ENCODE data around the gene CXXC1.
A peak's percentile ranks its signal among the peaks of the same experiment; 100 is the strongest.
"Not testable (repeated sequence)": the region's sequence is repeated elsewhere in the genome, so short reads cannot be mapped to it uniquely, and the experiment has no call there.

Gene CXXC1

DNA sequence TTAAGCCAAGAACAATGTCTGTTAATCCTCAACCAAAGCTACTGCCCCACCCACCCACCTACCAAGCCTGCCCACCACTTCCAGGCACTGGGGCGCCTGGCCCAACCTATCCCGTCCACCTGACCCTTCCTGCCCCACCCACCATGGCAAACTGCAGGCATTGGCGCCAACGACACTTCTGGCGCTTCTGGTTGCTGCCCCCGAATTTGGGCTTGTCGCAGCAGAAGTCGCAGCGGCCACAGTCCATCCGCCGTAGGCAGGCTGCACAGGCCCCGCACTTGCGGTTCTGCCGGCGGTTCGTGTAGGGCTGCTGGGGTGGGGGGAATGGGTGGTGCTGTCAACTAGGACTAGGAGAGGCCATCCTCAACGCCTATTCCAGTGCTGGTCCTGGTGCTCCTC is 13.4 kb downstream of the CXXC1 start:
- DNase-seq (ENCODE audit: low read depth) = no peak

DNA sequence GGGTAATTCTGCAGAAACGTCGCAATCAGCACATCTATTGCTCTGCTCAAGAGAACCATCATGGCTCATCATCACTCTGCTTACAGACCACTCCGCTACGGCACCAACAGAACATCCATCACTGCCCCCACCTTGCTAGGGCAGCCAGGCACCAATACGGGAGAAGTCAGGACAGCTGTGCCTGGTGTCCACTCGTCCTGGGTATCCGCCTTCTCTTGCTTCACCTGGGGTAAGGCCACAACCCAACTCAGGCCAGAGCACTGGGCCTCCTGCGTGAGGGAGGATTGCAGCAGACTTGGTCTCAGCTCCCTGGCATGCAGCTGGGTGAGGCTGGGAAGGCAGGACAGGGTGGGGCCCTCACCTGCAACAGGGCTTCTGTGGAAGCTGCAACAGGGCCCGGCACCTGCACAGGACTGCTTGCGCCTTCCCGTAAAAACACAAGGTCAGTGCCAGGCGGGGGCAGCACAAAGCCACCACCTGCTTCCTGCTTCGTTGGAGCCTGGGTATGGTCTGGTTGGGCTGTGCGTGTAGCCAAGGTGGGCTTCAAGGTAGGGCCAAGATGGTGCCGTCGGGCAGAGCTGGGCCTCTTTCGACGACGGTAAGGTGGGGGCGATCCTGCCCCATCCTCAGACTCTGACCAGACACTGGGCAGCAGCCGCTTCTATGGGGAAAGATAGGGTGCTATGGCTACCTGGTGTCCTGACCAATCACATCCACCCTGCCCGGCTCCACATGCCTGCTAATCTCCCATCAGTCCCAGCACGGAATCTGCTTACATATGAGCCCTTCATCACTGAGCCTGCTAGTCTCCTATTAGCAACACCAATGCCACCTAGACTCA is 14.1 kb downstream of the CXXC1 start:
- DNase-seq (ENCODE audit: low read depth) = no peak

DNA sequence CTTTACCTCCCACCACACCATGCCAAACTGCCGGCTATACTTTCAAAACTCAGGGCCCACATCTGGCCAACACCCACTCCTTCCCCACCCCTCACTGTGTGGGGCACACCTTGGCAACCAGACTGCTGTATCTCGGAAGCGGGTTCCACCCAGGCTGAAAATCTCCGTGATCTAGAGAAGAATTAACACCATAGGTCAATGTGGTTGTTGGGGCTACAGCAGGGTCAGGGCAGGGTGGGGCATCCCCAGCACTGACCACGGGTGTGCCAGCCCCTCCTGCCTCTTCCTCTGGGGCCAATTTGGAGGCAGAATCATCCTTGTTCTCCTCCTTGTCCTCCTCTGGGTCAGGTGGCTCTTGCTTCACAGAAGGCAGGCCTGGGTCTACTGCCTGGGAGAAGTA is 14.9 kb downstream of the CXXC1 start:
- no peak for DNase-seq (ENCODE audit: low read depth)

DNA sequence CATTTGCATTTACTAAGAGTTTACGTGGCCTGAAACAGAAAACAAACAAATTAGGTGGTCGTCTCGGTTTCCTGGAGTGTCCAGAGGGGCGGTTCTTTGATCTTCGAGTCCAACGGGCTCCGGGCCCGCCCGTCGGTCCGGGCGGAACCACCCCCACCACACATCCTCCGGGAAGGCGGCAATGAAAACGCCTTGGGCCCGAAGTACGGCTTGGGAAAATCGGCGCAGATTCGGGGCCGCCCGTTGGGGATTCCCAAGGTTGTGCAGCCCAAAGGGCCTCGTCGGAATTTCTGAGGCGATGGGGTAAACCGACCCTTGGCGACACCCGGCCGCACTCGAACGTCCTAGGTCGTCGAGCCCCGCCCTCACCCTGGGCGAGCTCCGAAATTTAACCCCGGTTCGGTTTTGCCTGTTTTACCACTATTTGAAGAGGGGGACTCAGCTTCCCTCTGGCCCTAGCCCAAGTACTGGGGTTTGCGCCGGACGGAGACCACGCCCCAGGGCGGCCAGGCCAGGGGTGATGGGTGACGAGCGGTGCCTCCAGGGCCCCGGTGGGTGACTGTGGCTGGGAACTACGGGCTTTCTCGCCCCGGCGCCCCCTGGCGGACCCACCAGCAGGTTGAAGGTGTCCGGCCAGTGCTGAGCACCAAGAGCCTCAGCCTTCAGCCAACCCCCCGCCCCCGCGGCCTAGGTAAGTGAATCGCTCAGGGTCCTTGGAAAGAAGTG is 19.3 kb downstream of the CXXC1 start:
- no peak for DNase-seq (ENCODE audit: low read depth)

DNA sequence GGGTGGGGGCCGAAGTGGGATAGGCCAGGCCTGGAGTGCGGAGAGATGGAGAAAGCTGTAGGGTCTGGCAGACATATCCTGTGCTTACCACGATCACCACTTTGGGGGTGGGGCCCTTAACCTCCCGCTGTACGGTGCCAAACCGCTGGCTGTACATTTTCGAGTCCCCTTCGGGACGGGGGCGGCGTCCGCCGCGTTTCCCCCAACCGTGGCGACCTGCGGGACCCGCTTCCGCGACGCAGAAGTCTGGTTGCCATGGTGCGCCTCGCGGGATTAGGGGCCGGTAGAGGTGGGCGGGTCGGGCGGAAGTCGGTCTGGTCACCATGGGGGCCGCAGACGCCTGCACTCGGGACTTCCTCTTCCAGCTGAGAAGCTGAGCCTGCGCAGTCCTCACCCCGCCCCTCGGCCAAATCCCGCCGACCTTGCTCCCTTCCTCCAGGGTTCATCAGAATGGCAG is 21.2 kb downstream of the CXXC1 start, which contains the start of gene CFAP53:
Gene CFAP53 (minus strand): TSS at position 248 of the 457 bp plus-strand sequence. CDS start 91 bp downstream, at position 157.
- peak; percentile 35 for DNase-seq (ENCODE audit: low read depth)

DNA sequence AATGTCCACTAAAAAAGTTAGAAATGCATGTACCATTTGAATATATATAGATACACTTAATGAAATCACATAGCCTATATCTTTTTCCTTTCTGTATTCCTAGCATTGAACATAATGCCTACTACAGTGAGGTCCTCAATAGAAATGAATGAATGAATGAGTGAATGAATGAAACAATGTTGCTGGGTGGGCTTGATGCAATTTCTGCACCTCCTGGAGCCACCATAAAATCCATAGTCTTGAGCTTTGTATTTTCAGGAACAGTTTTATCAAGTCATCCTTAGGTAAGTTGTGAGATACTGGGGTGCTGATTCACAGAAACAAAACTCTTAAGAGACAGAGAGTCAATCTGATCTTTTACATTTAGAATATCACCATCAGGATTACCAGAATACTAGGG is 24.5 kb downstream of the CXXC1 start:
- DNase-seq (ENCODE audit: low read depth) = no peak

DNA sequence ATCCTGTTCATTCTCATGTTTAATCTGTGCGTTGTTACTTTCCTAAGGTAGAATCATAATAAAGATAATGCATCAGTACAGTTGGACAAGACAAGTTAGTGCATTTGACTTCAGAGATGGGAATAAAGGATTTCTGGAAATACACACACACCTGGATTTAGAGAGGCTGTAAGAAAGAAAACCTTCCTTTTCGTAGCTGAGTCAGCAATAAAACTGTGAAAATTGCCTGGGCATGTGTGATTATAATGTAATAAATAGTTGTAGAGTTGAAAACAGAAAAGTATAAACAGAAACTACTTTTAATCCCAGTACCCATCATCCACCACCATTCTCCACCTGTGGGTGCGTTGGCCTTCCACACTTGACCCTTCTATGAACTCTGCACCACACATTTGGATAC is 36.6 kb downstream of the CXXC1 start:
- DNase-seq (ENCODE audit: low read depth) = no peak

DNA sequence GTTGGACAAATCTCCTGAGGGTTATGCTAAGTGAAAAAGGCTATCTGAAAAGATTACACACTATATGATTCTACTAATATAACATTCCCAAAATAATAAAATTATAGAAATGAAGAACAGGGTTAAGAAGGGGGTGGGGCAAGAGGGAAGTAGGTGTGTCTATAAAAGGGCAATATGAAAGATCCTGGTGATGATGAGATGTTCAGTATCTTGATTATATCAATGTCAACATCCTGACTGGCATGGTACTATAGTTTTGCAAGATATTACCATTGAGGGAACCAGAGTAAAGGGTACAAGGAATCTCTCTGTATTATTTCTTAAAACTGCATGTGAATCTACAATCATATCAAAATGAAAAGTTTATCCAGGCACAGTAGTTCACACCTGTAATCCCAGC is 37.9 kb downstream of the CXXC1 start:
- DNase-seq (ENCODE audit: low read depth) = no peak

DNA sequence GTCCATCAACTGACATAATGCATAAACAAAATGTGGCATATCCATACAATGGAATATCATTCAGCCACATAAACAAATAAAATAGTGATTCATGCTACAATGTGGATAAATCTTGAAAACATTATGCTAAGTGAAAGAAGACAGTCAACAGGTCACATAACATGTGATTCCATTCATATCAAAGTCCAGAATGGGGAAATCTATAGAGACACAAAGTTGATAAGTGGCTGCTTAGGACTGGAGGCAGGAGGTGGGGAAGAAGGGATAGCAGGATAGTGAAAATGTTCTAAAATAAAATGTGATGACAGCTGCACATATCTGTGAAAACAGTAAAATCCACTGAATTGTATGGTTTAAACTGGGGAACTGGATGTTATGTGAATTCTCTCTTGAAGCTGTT is 39.9 kb downstream of the CXXC1 start:
- DNase-seq (ENCODE audit: low read depth) = no peak

DNA sequence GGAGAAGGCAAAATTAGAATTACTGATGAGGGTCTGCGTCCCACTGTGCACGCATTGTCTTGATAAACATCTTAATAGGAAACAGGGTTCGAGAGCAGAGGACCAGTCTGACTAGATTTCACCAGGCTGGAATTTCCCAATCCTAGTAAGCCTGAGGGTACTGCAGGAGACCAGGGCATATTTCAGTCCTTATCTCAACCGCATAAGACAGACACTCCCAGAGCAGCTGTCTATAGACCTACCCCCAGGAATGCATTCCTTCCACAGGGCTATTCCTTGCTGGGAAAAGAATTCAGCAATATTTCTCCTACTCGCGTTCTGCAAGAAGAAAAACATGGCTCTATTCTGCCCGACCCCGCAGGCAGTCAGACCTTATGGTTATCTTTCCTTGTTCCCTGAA is 45.7 kb downstream of the CXXC1 start:
- DNase-seq (ENCODE audit: low read depth) = not testable (repeated sequence)

DNA sequence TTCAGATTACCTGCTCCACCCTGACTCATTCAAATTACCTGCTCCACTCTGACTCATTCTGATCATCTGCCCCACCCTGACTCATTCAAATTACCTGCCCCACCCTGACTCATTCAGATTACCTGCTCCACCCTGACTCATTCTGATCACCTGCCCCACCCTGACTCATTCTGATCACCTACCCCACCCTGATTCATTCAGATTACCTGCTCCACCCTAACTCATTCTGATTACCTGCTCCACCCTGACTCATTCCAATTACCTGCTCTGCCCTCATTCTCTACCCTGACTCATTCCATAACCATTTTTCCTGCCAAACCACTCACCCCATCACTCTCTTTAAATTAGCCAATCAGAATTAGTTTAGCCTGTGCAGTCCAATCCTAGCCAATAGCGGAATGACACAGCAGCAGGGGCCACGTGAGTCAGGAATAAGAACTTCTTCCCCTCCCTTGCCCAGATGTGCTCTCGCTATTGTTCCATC is 47.4 kb downstream of the CXXC1 start:
- no peak for DNase-seq (ENCODE audit: low read depth)

DNA sequence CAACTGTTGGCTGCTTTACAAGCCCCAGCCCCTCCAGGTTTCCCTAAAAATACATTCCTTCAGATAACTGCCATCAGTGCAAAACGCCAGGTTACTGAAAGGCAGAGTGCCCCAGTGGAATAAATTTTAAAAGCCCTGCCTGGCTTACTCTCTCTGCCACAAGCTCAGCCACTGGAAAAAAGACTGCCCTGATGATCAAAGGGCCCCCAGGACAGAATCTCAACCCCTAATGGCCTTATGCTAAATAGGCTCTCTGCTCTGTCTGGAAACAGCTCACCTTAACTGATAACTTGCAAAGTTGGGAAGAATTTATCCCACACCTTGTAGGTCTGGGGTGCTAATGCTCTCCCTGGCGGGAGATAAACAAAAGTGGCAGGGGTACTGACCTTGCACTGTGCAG is 55.1 kb downstream of the CXXC1 start:
- DNase-seq (ENCODE audit: low read depth) = no peak

Data from HS-5 (cell line).